NCI-H460 (cell line): ENCODE measurements around the gene EIF3B. TPM values are rescaled to one million over a fixed set of nuclear protein-coding genes. Genes with fewer than 3 reads are reported as not detected.
"Not testable (repeated sequence)": the region's sequence is repeated elsewhere in the genome, so short reads cannot be mapped to it uniquely, and the experiment has no call there.

Experiments
- DNase-seq: peaks from one replicate; pipeline ENCODE4 v3.0.0-alpha.2; 2016; ENCODE audit warnings: low read depth; ENCODE audit errors: extremely low read depth
- total RNA-seq: library from RNA; depleted of rRNA; stranded (reverse); fragments of >200 nt; shearing (Covaris generic); gene quantifications from 2 replicates; pipeline ENCODE4 v1.2.3, GENCODE V29; 2014

The EIF3B gene
- total RNA-seq, 1 experiment from 2014 or later = 202 TPM

GRCh38 chr7:2374830-2375728, 20.5 kb downstream of the EIF3B start:
- no peak for DNase-seq

- DNase-seq = no peak
Measured at GRCh38 chr7:2376351-2377154, 21.9 kb downstream of the EIF3B start.

- not testable (repeated sequence) for DNase-seq
Measured at GRCh38 chr7:2377492-2377891, 22.9 kb downstream of the EIF3B start.

GRCh38 chr7:2378125-2378524, 23.5 kb downstream of the EIF3B start:
- not testable (repeated sequence) for DNase-seq

- no peak for DNase-seq
Measured at GRCh38 chr7:2379161-2379560, 24.5 kb downstream of the EIF3B start.

- DNase-seq = no peak
Measured at GRCh38 chr7:2379821-2380450, 25.3 kb downstream of the EIF3B start.

GRCh38 chr7:2380461-2380860, 25.8 kb downstream of the EIF3B start:
- DNase-seq = no peak

- no peak for DNase-seq
Measured at GRCh38 chr7:2381227-2381626, 26.6 kb downstream of the EIF3B start.

- DNase-seq = no peak
Measured at GRCh38 chr7:2381881-2382509, 27.4 kb downstream of the EIF3B start.

GRCh38 chr7:2383543-2384274, 29.1 kb downstream of the EIF3B start:
- DNase-seq = no peak

- no peak for DNase-seq
Measured at GRCh38 chr7:2384354-2385243, 30.0 kb downstream of the EIF3B start.

- DNase-seq = not testable (repeated sequence)
Measured at GRCh38 chr7:2386122-2386521, 31.5 kb downstream of the EIF3B start.

- no peak for DNase-seq
Measured at GRCh38 chr7:2386964-2387669, 32.5 kb downstream of the EIF3B start.

GRCh38 chr7:2387897-2388636, 33.4 kb downstream of the EIF3B start:
- no peak for DNase-seq

- no peak for DNase-seq
Measured at GRCh38 chr7:2388637-2388954, 34.0 kb downstream of the EIF3B start.

- DNase-seq = not testable (repeated sequence)
Measured at GRCh38 chr7:2390020-2390816, 35.6 kb downstream of the EIF3B start.

- DNase-seq = no peak
Measured at GRCh38 chr7:2393706-2394105, 39.1 kb downstream of the EIF3B start.
